Measurements from ENCODE around the gene HELZ2. TPM values are rescaled to one million over a fixed set of nuclear protein-coding genes. Genes with fewer than 3 reads are reported as not detected.

HELZ2 gene
- total and polyA plus RNA-seq, 2 of the 4 experiments (the other 2 are of a cell fraction), result 4.7 to 10.6 TPM

DNA sequence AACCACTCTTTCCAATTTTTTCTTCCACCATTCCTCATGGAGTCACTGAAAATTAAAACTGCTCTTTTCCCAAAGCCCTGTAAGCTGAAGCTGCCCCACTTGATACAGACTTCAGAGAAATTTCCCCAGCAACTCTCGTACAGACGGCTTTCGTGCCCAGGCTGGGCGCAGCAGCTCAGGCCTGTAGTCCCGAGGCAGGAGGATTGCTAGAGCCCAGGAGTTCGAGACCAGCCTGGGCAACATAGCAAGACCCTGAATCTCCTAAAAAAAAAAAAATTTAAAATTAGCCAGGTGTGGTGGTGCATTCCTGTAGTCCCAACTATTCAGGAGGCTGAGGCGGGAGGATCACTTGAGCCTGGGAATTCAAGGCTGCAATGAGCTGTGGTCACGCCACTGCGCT is 46.9 kb downstream of the HELZ2 start:
- Histone ChIP-seq H3K4me1 (ENCODE audit: control insufficient read depth, insufficient read depth, low read length) (peaks cover 5% of the 10 kb centered on the region), H3K79me1 (ENCODE audit: low read depth in 1 of 2, low read length in 2 of 2) (peaks cover 11 to 18% of the 10 kb centered on the region in 2 experiments), H2AFZ (replicated peaks; ENCODE audit: low read length, poor library complexity) (no peak overlapping the region), H3K4me2 (ENCODE audit: low read depth, low read length) (no peak overlapping the region), H3K9me1 (ENCODE audit: insufficient read depth, low read length) (peaks cover 4% of the 10 kb centered on the region; the same call in 1 of the 2 replicates), H3K14ac (replicated peaks; ENCODE audit: low read depth, low read length) (no peak overlapping the region), H3K18ac (ENCODE audit: low read depth, low read length) (no peak overlapping the region), H3K4me3 (ENCODE audit: insufficient read depth, low read depth, low read length) (no peak overlapping the region), H3K9ac (ENCODE audit: low read depth, low read length) (no peak overlapping the region), H4K8ac (ENCODE audit: low read depth in 2 of 2, low read length in 2 of 2) (no peak overlapping the region), H2BK20ac (ENCODE audit: low read depth, low read length) (no peak overlapping the region), H2BK15ac (ENCODE audit: low read depth, low read length) (no peak overlapping the region), H2AK9ac (replicated peaks; ENCODE audit: low read depth, low read length, poor library complexity) (no peak overlapping the region), H3K36me3 (ENCODE audit: control insufficient read depth, insufficient read depth, low read length) (peaks cover 17% of the 10 kb centered on the region), H3K4ac (ENCODE audit: low read depth, low read length) (no peak overlapping the region), H3K9me3 (ENCODE audit: control insufficient read depth, insufficient read depth, low read length) (no peaks in the 10 kb centered on the region), H3K27me3 (ENCODE audit: control insufficient read depth, insufficient read depth, low read length) (no peaks in the 10 kb centered on the region), H2BK5ac (ENCODE audit: low read depth, low read length, poor library complexity, severe bottlenecking) (no peak overlapping the region), H2AK5ac (ENCODE audit: low read depth, low read length) (no peak overlapping the region), H2BK120ac (ENCODE audit: low read depth, low read length) (no peak overlapping the region), H4K5ac (ENCODE audit: low read depth, low read length) (no peak overlapping the region), H4K20me1 (ENCODE audit: insufficient read depth, low read length) (peaks cover 17% of the 10 kb centered on the region), H3K23ac (ENCODE audit: low read depth, low read length) (no peak overlapping the region), H4K91ac (ENCODE audit: insufficient read depth, low read depth, low read length) (no peak overlapping the region), H3K27ac (ENCODE audit: insufficient read depth, low read length) (no peak overlapping the region), H3K56ac (ENCODE audit: extremely low read depth, insufficient read depth, low read length) (no peak overlapping the region)
- no TSS peak for BruUV-seq (replicated peaks)
- DNase-seq (no peak), ATAC-seq (ENCODE audit: low read depth) (no peak)
- TF ChIP-seq CTCF (conservative IDR thresholded peaks at IDR 0.05; ENCODE audit: low read depth, low read length), result no peak
- TF ChIP-seq RAD21 (IDR thresholded peaks at IDR 0.05; ENCODE audit: low read length), result no peak
- TF ChIP-seq NFE2L2 (IDR thresholded peaks at IDR 0.05; ENCODE audit: low read depth, low read length), result no peak
- TF ChIP-seq CEBPB (IDR thresholded peaks at IDR 0.05; ENCODE audit: low read depth, low read length), result no peak
- TF ChIP-seq USF2 (IDR thresholded peaks at IDR 0.05; ENCODE audit: low read depth, low read length), result no peak
- TF ChIP-seq, protein P1, sequence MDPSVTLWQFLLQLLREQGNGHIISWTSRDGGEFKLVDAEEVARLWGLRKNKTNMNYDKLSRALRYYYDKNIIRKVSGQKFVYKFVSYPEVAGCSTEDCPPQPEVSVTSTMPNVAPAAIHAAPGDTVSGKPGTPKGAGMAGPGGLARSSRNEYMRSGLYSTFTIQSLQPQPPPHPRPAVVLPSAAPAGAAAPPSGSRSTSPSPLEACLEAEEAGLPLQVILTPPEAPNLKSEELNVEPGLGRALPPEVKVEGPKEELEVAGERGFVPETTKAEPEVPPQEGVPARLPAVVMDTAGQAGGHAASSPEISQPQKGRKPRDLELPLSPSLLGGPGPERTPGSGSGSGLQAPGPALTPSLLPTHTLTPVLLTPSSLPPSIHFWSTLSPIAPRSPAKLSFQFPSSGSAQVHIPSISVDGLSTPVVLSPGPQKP (IDR thresholded peaks at IDR 0.05; ENCODE audit: borderline replicate concordance, low read depth, low read length), result no peak
- TF ChIP-seq SMC3 (IDR thresholded peaks at IDR 0.05; ENCODE audit: low read depth, low read length), result no peak
- TF ChIP-seq RFX5 (IDR thresholded peaks at IDR 0.05; ENCODE audit: low read depth, low read length), result no peak
- dilution Hi-C loops (cut with HindIII; ENCODE audit: low sequenced_read_pairs, unreplicated experiment), result no loop called here
- in situ Hi-C loops (cut with MboI; ENCODE audit: low sequenced_read_pairs), result no loop called here
- CTCF ChIA-PET, result no interaction called here
- WGBS, 2 experiments (ENCODE audit: extremely low coverage in 2 of 2, insufficient read length in 1 of 2), result no CpG with 5 or more reads among the region's 9 CpGs
- POLR2A ChIA-PET (ENCODE audit: unreplicated experiment), result interaction anchor here (0.5 kb wide), 1 partner anchor 447 kb away, joined by 3 read pairs; no protein-coding TSS in a partner anchor
- intact Hi-C loops (cut with micrococcal nuclease), result no loop called here
